Measurements from ENCODE around the gene FARP1.
A peak's percentile ranks its signal among the peaks of the same experiment; 100 is the strongest.

The FARP1 gene, protein sequence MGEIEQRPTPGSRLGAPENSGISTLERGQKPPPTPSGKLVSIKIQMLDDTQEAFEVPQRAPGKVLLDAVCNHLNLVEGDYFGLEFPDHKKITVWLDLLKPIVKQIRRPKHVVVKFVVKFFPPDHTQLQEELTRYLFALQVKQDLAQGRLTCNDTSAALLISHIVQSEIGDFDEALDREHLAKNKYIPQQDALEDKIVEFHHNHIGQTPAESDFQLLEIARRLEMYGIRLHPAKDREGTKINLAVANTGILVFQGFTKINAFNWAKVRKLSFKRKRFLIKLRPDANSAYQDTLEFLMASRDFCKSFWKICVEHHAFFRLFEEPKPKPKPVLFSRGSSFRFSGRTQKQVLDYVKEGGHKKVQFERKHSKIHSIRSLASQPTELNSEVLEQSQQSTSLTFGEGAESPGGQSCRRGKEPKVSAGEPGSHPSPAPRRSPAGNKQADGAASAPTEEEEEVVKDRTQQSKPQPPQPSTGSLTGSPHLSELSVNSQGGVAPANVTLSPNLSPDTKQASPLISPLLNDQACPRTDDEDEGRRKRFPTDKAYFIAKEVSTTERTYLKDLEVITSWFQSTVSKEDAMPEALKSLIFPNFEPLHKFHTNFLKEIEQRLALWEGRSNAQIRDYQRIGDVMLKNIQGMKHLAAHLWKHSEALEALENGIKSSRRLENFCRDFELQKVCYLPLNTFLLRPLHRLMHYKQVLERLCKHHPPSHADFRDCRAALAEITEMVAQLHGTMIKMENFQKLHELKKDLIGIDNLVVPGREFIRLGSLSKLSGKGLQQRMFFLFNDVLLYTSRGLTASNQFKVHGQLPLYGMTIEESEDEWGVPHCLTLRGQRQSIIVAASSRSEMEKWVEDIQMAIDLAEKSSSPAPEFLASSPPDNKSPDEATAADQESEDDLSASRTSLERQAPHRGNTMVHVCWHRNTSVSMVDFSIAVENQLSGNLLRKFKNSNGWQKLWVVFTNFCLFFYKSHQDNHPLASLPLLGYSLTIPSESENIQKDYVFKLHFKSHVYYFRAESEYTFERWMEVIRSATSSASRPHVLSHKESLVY

DNA sequence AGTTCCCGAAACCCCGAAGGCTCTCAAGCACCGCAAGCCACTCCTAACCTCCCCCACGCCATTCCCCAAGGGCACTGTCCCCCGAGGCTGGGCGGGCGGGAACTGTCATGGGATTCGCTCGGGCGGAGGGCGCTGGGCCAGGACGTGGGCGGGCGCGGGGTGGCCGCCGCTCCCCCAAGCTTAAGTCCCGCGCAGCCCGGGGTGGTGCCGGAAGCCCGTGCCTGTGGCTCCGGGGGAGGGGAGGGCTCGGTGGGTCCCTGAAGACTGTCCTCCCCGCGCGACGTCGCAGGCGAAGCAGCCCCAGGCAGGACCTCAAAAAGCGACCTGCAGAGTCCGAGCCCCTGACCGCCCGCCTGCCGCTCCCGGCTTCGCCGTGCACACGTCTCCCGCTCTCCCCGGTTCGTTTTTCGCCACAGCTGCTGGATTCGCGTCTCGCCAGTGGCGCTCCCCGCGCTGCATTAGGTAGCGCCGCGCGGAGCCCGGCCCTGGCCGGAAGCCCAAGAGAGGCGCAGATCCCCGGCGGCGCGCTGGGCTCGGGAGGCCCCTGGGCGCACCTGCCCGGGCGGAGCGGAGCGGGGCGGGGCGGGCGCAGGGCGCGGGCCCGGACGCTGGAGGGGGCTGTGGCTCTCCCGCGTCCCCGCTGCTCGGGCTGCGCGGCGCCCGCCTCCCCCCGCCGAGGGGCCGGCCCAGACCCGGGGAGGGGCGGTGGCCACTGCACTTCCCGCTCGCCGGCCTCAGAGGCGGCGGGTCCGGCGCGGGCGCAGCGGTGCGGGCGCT lies at the start of gene FARP1:
FARP1 (plus strand) TSS at position 715 of the 777 bp plus-strand sequence. CDS start 70,149 bp downstream, outside the sequence.
- peak within 1 kb of the TSS; percentile 45 for H3K4me3 ChIP-seq
- no peaks in the 10 kb centered on the region for H3K9me3 ChIP-seq
- H3K27me3 ChIP-seq (ENCODE audit: low read depth), result no peaks in the 10 kb centered on the region; the same call in 1 of the 2 replicates
- in situ Hi-C loops (cut with MboI; ENCODE audit: low sequenced_read_pairs), result loop anchor here (25.0 kb wide), 1 partner anchor 545 kb away; no protein-coding TSS in a partner anchor
- DNase-seq (ENCODE audit: low spot score in 2 of 2), result peak; percentile 63 to 84
- H3K4me1 ChIP-seq, result peaks cover 30% of the 10 kb centered on the region
- no peaks in the 10 kb centered on the region for H3K36me3 ChIP-seq (replicated peaks)

DNA sequence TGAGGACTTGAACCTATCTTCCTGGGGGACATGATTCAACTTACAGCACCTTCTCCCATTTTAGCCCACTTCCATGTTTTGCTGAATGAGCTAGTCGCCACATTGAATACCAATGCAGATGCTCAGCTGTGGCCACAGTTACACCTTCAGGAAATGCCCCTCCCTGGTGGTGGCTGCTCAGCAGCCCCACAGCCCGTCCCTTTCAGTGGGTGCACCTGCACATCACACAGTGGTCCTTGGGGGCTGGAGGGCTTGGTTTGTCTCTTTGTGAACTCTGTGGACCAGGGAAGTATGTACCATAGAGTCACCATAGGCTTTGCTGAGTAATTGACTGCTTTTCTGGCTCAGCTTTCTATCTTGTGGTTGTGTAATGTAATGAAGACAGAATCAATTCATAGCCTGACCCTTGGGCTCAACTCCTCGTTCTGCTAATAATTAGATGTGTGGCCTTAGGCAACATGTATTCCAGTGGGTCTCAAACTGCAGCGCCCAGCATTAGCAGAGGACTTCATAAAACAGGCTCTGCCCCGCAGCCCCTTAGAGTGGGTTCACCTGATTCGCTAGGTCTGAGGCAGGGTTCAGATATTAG lies 48.1 kb upstream of the FARP1 start:
- Histone ChIP-seq H3K36me3 (replicated peaks) (no peaks in the 10 kb centered on the region), H3K4me3 (no peak overlapping the region), H3K9me3 (no peaks in the 10 kb centered on the region), H3K27me3 (ENCODE audit: low read depth) (no peaks in the 10 kb centered on the region), H3K4me1 (no peaks in the 10 kb centered on the region)
- no peak for DNase-seq (ENCODE audit: low spot score in 2 of 2)
- in situ Hi-C loops (cut with MboI; ENCODE audit: low sequenced_read_pairs), result no loop called here

DNA sequence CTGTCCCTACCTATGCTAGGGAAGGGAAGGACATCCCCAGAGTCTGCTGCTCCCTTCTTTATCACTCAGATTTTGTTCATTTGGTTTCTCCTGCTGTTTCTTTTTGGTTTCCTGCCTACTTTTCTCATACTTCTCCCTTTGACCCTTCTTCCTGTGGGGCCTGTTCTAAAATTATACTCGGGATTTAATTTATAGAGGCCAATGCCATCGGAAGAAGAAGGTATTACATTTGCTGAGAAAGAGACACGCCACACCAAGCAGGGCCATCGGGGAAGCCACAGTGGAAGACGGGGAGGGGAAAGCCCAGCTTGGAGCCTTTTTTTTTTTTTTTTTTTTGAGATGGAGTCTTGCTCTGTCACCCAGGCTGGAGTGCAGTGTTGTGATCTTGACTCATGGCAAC lies 46.8 kb upstream of the FARP1 start:
- Histone ChIP-seq H3K4me3 (no peak overlapping the region), H3K27me3 (ENCODE audit: low read depth) (no peaks in the 10 kb centered on the region), H3K9me3 (no peaks in the 10 kb centered on the region), H3K36me3 (replicated peaks) (no peaks in the 10 kb centered on the region), H3K4me1 (no peaks in the 10 kb centered on the region)
- no peak for DNase-seq (ENCODE audit: low spot score in 2 of 2)
- in situ Hi-C loops (cut with MboI; ENCODE audit: low sequenced_read_pairs), result no loop called here

DNA sequence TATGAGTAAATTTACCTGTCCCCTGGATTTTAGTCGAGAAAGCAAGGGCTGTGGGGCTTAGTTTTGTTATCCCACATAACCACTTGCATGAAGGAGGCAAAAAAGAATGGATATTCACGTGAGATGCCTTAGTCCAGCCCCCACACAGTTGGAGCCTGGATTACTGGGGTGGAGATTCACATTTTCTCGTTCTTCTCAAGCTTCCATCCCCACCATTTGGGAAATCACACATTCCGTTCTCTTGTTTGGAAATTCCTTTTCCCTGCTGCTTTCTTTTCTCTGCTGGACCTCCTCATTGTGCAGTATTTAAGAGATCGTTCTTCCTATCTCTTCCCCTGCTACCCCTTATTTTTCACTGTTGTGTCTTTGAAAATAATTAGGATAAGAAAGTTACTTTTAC lies 45.1 kb upstream of the FARP1 start:
- no peak overlapping the region for H3K4me3 ChIP-seq
- in situ Hi-C loops (cut with MboI; ENCODE audit: low sequenced_read_pairs), result no loop called here
- H3K36me3 ChIP-seq (replicated peaks), result no peaks in the 10 kb centered on the region
- H3K27me3 ChIP-seq (ENCODE audit: low read depth), result no peaks in the 10 kb centered on the region
- DNase-seq (ENCODE audit: low spot score in 2 of 2), result no peak
- H3K4me1 ChIP-seq, result no peaks in the 10 kb centered on the region
- H3K9me3 ChIP-seq, result no peaks in the 10 kb centered on the region

DNA sequence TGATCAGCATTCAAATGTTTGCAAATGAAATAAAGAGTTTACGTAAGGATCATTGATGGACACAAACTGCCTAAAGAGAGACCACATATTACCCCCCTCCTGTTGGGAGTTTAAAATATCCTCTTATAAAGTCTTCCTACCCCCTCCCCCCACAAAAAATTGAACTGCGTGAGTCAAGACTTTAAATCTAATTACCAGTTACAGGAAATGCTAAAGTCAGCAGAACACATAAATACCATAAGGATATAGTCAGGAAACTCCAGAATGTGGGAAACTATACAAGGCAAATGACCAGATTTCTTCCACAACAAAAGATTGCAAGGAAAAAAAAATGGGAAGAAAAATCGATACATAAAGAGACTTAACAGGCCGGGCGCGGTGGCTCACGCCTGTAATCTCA lies 44.4 kb upstream of the FARP1 start:
- in situ Hi-C loops (cut with MboI; ENCODE audit: low sequenced_read_pairs), result no loop called here
- H3K9me3 ChIP-seq, result no peaks in the 10 kb centered on the region
- H3K27me3 ChIP-seq (ENCODE audit: low read depth), result no peaks in the 10 kb centered on the region

DNA sequence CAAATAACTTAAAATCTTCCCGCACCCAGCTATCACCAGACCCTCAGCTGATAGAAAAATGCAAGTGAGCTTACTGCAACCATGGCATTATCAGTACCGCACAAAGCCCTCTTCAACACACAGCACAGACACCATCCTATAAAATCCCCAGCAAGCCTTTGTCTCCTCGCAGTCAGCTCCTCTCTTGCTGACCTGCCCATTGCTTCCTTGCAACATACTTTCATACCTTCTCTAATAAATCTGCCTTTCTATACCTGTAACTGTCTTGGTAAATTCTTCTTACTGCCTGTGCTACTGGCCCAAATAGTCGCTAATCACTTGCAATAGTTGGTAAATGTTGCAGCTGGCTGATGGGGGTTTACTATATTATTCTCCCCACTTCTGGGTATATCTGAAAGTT lies 43.3 kb upstream of the FARP1 start:
- in situ Hi-C loops (cut with MboI; ENCODE audit: low sequenced_read_pairs), result no loop called here

More for the DNA sequence above, 44.4 kb upstream of the FARP1 start:
- no peaks in the 10 kb centered on the region for H3K4me1 ChIP-seq
- H3K36me3 ChIP-seq (replicated peaks), result no peaks in the 10 kb centered on the region
- H3K4me3 ChIP-seq, result no peak overlapping the region
- no peak for DNase-seq (ENCODE audit: low spot score in 2 of 2)

DNA sequence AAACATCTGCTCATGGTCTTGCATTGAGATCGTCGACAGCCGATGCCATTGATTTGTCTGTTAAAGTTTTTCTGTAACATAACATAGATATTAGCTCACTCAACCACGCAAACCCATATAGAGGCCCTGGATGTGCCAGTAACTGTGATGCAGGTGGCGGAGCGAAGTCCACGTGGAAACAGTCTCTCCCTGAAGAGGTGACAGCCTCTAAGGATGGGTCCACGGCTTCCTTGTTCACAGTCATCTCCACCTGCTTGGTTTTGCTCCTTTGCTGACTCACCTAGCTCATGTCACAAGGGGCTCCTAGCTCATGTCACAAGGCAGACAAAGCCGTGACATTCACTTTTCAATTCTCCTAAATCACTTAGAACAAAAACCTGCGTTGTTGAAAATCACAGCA lies 42.4 kb upstream of the FARP1 start:
- Histone ChIP-seq H3K36me3 (replicated peaks) (no peaks in the 10 kb centered on the region), H3K27me3 (ENCODE audit: low read depth) (no peaks in the 10 kb centered on the region), H3K4me3 (no peak overlapping the region), H3K4me1 (no peaks in the 10 kb centered on the region), H3K9me3 (no peaks in the 10 kb centered on the region)
- no peak for DNase-seq (ENCODE audit: low spot score in 2 of 2)
- in situ Hi-C loops (cut with MboI; ENCODE audit: low sequenced_read_pairs), result no loop called here

More for the DNA sequence above, 43.3 kb upstream of the FARP1 start:
- no peak for DNase-seq (ENCODE audit: low spot score in 2 of 2)
- Histone ChIP-seq H3K36me3 (replicated peaks) (no peaks in the 10 kb centered on the region), H3K9me3 (no peaks in the 10 kb centered on the region), H3K27me3 (ENCODE audit: low read depth) (no peaks in the 10 kb centered on the region), H3K4me3 (no peak overlapping the region), H3K4me1 (no peaks in the 10 kb centered on the region)

DNA sequence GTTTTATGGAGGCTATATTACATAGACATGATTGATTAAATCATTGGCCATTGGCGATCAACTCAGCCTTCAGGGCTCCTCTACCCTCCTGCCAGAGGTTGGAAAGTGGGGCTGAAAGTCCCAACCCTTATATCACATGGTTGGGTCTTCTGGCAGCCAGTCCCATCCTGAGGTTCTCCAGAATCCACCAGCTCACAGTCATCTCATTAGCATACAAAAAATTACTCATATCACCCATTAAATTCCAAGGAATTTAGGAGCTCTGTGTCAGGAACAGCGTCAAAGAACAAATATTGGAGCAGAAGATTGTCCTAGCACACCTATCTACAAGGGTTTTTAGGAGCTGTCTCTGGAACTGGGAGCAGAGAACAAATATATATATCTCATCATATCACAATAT lies 39.4 kb upstream of the FARP1 start:
- DNase-seq (ENCODE audit: low spot score in 2 of 2), result no peak
- in situ Hi-C loops (cut with MboI; ENCODE audit: low sequenced_read_pairs), result no loop called here
- no peaks in the 10 kb centered on the region for H3K4me1 ChIP-seq
- no peaks in the 10 kb centered on the region for H3K9me3 ChIP-seq
- no peaks in the 10 kb centered on the region; the same call in 1 of the 2 replicates for H3K27me3 ChIP-seq (ENCODE audit: low read depth)
- no peak overlapping the region for H3K4me3 ChIP-seq
- no peaks in the 10 kb centered on the region for H3K36me3 ChIP-seq (replicated peaks)

DNA sequence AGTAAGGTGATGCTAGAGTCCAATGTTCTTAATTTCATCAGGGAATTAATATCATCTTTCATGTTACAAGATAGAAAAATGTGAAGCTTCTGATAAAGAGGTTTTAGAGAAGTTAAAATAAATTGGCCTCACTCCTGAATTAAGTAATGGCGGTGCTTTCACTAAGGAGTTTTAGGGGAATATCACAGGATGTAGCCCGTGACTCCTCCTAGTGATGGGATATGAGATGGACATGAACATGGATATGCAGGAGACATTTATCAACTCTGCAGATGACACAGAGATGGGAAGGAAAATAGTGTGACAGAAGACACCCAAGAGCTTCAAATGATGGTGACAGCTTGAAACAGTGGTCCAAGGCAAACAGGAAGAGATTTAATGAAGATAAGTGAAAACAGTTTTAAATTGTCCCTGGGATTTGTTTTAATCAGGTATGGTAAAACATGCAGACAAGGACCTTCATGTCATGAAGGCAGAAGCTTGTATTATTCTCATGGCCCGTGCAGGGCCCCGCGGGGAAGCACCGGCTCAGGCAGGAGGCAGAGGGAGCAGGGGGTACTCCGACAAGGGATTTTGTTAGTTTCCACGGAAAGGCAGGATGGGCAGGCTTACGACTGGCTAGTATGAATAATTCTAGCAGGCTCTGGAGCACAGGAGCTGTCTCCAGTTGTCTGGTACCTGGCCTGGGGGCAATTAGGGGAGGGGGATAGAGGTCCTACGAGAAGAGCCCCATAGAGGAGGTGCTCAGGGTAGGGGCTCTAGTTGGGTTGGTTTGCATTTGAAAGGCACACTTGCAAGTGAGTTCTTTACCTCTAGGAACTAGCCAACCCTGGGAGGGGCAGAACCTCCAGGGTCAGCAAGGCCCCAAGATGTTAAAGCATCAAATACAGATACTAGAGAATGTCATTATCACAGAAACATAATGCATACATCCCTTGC lies 38.7 kb upstream of the FARP1 start:
- Histone ChIP-seq H3K27me3 (ENCODE audit: low read depth) (no peaks in the 10 kb centered on the region; the same call in 1 of the 2 replicates), H3K4me3 (no peak overlapping the region), H3K36me3 (replicated peaks) (no peaks in the 10 kb centered on the region), H3K4me1 (no peaks in the 10 kb centered on the region), H3K9me3 (no peaks in the 10 kb centered on the region)
- in situ Hi-C loops (cut with MboI; ENCODE audit: low sequenced_read_pairs), result no loop called here
- no peak for DNase-seq (ENCODE audit: low spot score in 2 of 2)

DNA sequence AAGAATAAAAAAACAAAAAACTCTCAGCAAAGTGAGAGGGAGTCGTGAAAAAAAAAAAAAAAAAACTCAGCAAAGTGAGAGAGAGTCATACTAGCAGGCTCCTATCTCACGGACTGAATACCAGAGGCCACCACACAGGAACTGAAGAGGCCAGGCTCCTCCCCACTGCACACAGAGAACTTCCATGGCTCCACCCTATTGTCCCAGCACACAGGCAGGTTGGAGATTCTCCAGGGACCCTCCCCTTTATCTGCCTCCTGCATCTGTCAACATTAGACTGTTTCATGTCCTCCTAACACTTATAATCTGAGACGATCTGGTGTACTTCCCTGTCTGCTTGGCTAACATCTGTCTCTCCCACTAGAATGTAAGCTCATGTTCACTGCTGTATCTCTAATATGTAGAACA lies 37.0 kb upstream of the FARP1 start:
- Histone ChIP-seq H3K4me1 (no peaks in the 10 kb centered on the region), H3K27me3 (ENCODE audit: low read depth) (no peaks in the 10 kb centered on the region; the same call in 1 of the 2 replicates), H3K36me3 (replicated peaks) (no peaks in the 10 kb centered on the region), H3K4me3 (no peak overlapping the region), H3K9me3 (no peaks in the 10 kb centered on the region)
- DNase-seq (ENCODE audit: low spot score in 2 of 2), result peak in 1 of 2 experiments; percentile 23
- in situ Hi-C loops (cut with MboI; ENCODE audit: low sequenced_read_pairs), result no loop called here

DNA sequence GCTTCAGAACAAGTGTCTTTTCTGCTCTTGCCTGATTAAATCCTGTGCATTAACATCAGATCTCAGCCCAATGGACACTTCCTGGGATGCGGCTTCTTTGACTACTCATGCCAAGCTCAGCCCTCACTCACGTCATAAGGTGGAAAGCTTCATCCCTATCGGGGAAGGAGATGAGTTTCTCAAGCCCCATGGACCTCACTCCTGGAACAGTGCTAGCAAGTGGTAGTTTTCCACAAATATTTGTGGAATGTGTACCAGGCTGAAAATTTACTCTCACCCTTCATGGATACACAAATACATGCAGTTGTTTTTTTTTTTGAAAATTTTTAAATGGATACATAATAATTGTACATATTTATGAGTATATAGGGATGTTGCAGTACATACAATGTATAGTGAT lies 34.6 kb upstream of the FARP1 start:
- Histone ChIP-seq H3K9me3 (no peaks in the 10 kb centered on the region), H3K4me1 (no peaks in the 10 kb centered on the region), H3K27me3 (ENCODE audit: low read depth) (no peaks in the 10 kb centered on the region; the same call in 1 of the 2 replicates), H3K36me3 (replicated peaks) (no peaks in the 10 kb centered on the region), H3K4me3 (no peak overlapping the region)
- in situ Hi-C loops (cut with MboI; ENCODE audit: low sequenced_read_pairs), result no loop called here
- DNase-seq (ENCODE audit: low spot score in 2 of 2), result no peak

DNA sequence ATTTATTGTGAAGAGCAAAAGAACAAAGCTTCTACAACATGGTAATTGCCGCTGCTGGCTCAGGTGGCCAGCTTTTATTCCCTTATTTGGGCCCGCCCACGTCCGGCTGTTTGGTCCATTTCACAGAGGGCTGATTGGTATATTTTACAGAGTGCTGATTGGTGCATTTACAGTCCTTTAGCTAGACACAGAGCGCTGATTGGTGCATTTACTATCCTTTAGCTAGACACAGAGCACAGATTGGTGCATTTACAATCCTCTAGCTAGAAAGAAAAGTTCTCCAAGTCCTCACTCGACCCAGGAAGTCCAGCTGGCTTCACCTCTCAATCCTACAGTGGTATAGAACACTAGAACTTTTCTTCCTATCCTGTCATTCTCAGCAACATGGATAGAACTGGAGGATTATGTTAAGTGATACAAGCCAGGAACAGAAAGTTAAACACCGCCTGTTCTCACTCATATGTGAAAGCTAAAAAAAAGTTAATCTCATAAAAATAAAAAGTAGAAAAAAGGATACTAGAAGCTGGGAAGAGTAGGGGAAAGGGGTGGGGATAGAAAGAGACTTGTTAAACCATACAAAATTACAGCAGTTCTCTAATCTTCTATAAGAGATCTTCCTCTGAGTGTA lies 33.6 kb upstream of the FARP1 start:
- Histone ChIP-seq H3K9me3 (no peaks in the 10 kb centered on the region), H3K4me1 (no peaks in the 10 kb centered on the region), H3K36me3 (replicated peaks) (no peaks in the 10 kb centered on the region), H3K27me3 (ENCODE audit: low read depth) (no peaks in the 10 kb centered on the region; the same call in 1 of the 2 replicates), H3K4me3 (no peak overlapping the region)
- in situ Hi-C loops (cut with MboI; ENCODE audit: low sequenced_read_pairs), result no loop called here
- DNase-seq (ENCODE audit: low spot score in 2 of 2), result no peak

All from HAP-1 (cell line).